ENCODE results near the gene STK32C. TPM values are rescaled to one million over a fixed set of nuclear protein-coding genes. Genes with fewer than 3 reads are reported as not detected.
"Not testable (repeated sequence)": the region's sequence is repeated elsewhere in the genome, so short reads cannot be mapped to it uniquely, and the experiment has no call there.

Gene STK32C
- total RNA-seq, 2 donors from 2014 or later: 7.2 to 21.5 TPM

GRCh38 chr10:132159302-132160230, 148.2 kb downstream of the STK32C start:
- H3K27ac ChIP-seq; intact Hi-C loops (cut with DNase I); H3K4me3 ChIP-seq; DNase-seq (ENCODE audit: low spot score); H3K27me3 ChIP-seq (replicated peaks; ENCODE audit: insufficient read depth); H3K9me3 ChIP-seq; H3K4me1 ChIP-seq (replicated peaks); H3K36me3 ChIP-seq: not testable (repeated sequence)
- 82% methylated on average over 3 of the region's 7 CpGs for WGBS

GRCh38 chr10:132158823-132159222, 148.9 kb downstream of the STK32C start:
- Histone ChIP-seq H3K27ac (no peak overlapping the region), H3K27me3 (replicated peaks; ENCODE audit: insufficient read depth) (no peaks in the 10 kb centered on the region), H3K4me1 (replicated peaks) (peaks cover 5% of the 10 kb centered on the region), H3K36me3 (no peaks in the 10 kb centered on the region), H3K4me3 (no peak overlapping the region), H3K9me3 (no peaks in the 10 kb centered on the region)
- 75% methylated on average over 6 of the region's 7 CpGs for WGBS
- TF ChIP-seq POLR2AphosphoS5 (IDR thresholded peaks at IDR 0.05) (no peak), CTCF (IDR thresholded peaks at IDR 0.05) (no peak), POLR2A (IDR thresholded peaks at IDR 0.05) (no peak)
- intact Hi-C loops (cut with DNase I): no loop called here
- DNase-seq (ENCODE audit: low spot score): no peak

- Histone ChIP-seq H3K36me3 (no peaks in the 10 kb centered on the region), H3K9me3 (no peaks in the 10 kb centered on the region), H3K4me3 (no peak overlapping the region), H3K27me3 (replicated peaks; ENCODE audit: insufficient read depth) (no peaks in the 10 kb centered on the region), H3K4me1 (replicated peaks) (peaks cover 5% of the 10 kb centered on the region), H3K27ac (no peak overlapping the region)
- WGBS: 60% methylated on average over 2 of the region's 2 CpGs
- intact Hi-C loops (cut with DNase I): no loop called here
- DNase-seq (ENCODE audit: low spot score): no peak
- TF ChIP-seq POLR2AphosphoS5 (IDR thresholded peaks at IDR 0.05) (no peak), CTCF (IDR thresholded peaks at IDR 0.05) (no peak), POLR2A (IDR thresholded peaks at IDR 0.05) (no peak)
Measured at GRCh38 chr10:132158122-132158741, 149.5 kb downstream of the STK32C start.

Other genes with a start within 250 kb of the STK32C start
- 1 to 10 TPM; 2.6 to 3.4 TPM for gene JAKMIP3, start 242.0 kb downstream of the STK32C start, total RNA-seq
- gene DPYSL4, start 121.0 kb downstream of the STK32C start, total RNA-seq: 10 to 100 TPM in 1 of 2 donors, 1 to 10 TPM in 1; 4.1 to 22.6 TPM
- gene LRRC27, start 24.2 kb upstream of the STK32C start, total RNA-seq: 10 to 100 TPM; 11.4 to 22.9 TPM
- 10 to 100 TPM; 27.5 to 36.6 TPM for gene PWWP2B, start 89.2 kb upstream of the STK32C start, total RNA-seq
- gene INPP5A, start 229.8 kb upstream of the STK32C start, total RNA-seq: 10 to 100 TPM; 49.5 to 83.3 TPM

All from prostate gland (tissue), 2 donors.